Measurements from ENCODE around the gene MAN2A2.

MAN2A2 gene

GRCh38 chr15:90887037-90887481 is 16.0 kb upstream of the MAN2A2 start:
- no peak overlapping the region for H3K4me2 ChIP-seq (ENCODE audit: low read length)

GRCh38 chr15:90889313-90889730 is 13.8 kb upstream of the MAN2A2 start:
- TF ChIP-seq EZH2phosphoT487 (IDR thresholded peaks at IDR 0.05; ENCODE audit: borderline replicate concordance, low read length) (no peak), CTCF (IDR thresholded peaks at IDR 0.05; ENCODE audit: low read depth, low read length, poor library complexity, severe bottlenecking) (no peak)
- Histone ChIP-seq H3K27ac (ENCODE audit: low read depth, low read length) (no peak overlapping the region), H3K79me2 (ENCODE audit: control insufficient read depth, low read length) (no peaks in the 10 kb centered on the region), H3K4me2 (ENCODE audit: low read length) (no peak overlapping the region), H3K9me3 (ENCODE audit: control insufficient read depth, insufficient read depth, low read length) (no peaks in the 10 kb centered on the region), H4K20me1 (ENCODE audit: control insufficient read depth, insufficient read depth, low read depth, low read length) (no peaks in the 10 kb centered on the region), H3K4me3 (ENCODE audit: low read length) (no peak overlapping the region), H3F3A (ENCODE audit: control insufficient read depth, insufficient read depth) (peaks cover 4% of the 10 kb centered on the region; the same call in 1 of the 2 replicates), H3K27me3 (ENCODE audit: control insufficient read depth, low read length) (no peaks in the 10 kb centered on the region), H3K4me1 (ENCODE audit: control insufficient read depth, low read length) (peaks cover 28% of the 10 kb centered on the region), H3K9me2 (replicated peaks; ENCODE audit: control insufficient read depth, low read length) (no peaks in the 10 kb centered on the region), H3K36me3 (ENCODE audit: control insufficient read depth, low read length) (peaks cover 44% of the 10 kb centered on the region)

More at GRCh38 chr15:90887037-90887481, 16.0 kb upstream of the MAN2A2 start:
- Histone ChIP-seq H3K27me3 (ENCODE audit: control insufficient read depth, low read length) (no peaks in the 10 kb centered on the region), H3K27ac (ENCODE audit: low read depth, low read length) (no peak overlapping the region), H3K9me3 (ENCODE audit: control insufficient read depth, insufficient read depth, low read length) (no peaks in the 10 kb centered on the region), H4K20me1 (ENCODE audit: control insufficient read depth, insufficient read depth, low read depth, low read length) (no peaks in the 10 kb centered on the region), H3K9me2 (replicated peaks; ENCODE audit: control insufficient read depth, low read length) (no peaks in the 10 kb centered on the region), H3K4me3 (ENCODE audit: low read length) (no peak overlapping the region), H3K79me2 (ENCODE audit: control insufficient read depth, low read length) (peaks cover 6% of the 10 kb centered on the region; the same call in 1 of the 2 replicates), H3K36me3 (ENCODE audit: control insufficient read depth, low read length) (peaks cover 24% of the 10 kb centered on the region), H3F3A (ENCODE audit: control insufficient read depth, insufficient read depth) (peaks cover 4% of the 10 kb centered on the region), H3K4me1 (ENCODE audit: control insufficient read depth, low read length) (peaks cover 42% of the 10 kb centered on the region)
- TF ChIP-seq EZH2phosphoT487 (IDR thresholded peaks at IDR 0.05; ENCODE audit: borderline replicate concordance, low read length) (no peak), CTCF (IDR thresholded peaks at IDR 0.05; ENCODE audit: low read depth, low read length, poor library complexity, severe bottlenecking) (no peak)

- Histone ChIP-seq H3K27me3 (ENCODE audit: control insufficient read depth, low read length) (no peaks in the 10 kb centered on the region), H3K4me3 (ENCODE audit: low read length) (no peak overlapping the region), H3K36me3 (ENCODE audit: control insufficient read depth, low read length) (peaks cover 44% of the 10 kb centered on the region), H3K27ac (ENCODE audit: low read depth, low read length) (no peak overlapping the region), H4K20me1 (ENCODE audit: control insufficient read depth, insufficient read depth, low read depth, low read length) (no peaks in the 10 kb centered on the region), H3K4me2 (ENCODE audit: low read length) (no peak overlapping the region), H3K9me3 (ENCODE audit: control insufficient read depth, insufficient read depth, low read length) (no peaks in the 10 kb centered on the region), H3K79me2 (ENCODE audit: control insufficient read depth, low read length) (no peaks in the 10 kb centered on the region), H3K4me1 (ENCODE audit: control insufficient read depth, low read length) (peaks cover 26% of the 10 kb centered on the region), H3K9me2 (replicated peaks; ENCODE audit: control insufficient read depth, low read length) (no peaks in the 10 kb centered on the region), H3F3A (ENCODE audit: control insufficient read depth, insufficient read depth) (peaks cover 3% of the 10 kb centered on the region; the same call in 1 of the 2 replicates)
- TF ChIP-seq CTCF (IDR thresholded peaks at IDR 0.05; ENCODE audit: low read depth, low read length, poor library complexity, severe bottlenecking), result no peak
- no peak for TF ChIP-seq EZH2phosphoT487 (IDR thresholded peaks at IDR 0.05; ENCODE audit: borderline replicate concordance, low read length)
Observed at GRCh38 chr15:90889736-90890456, 13.2 kb upstream of the MAN2A2 start.

Data from DOHH2 (cell line).